Pancreas (tissue), 10 donors: ENCODE results near the gene CPEB4. TPM values are rescaled to one million over a fixed set of nuclear protein-coding genes. Genes with fewer than 3 reads are reported as not detected.

Experiments used
- ATAC-seq, 4 donors: fragments of 200-7000 bp; cut with Tn5 transposase; one replicate each; pipeline versions ENCODE4 v1.8.0 to v1.9.1; 2020; ENCODE audit warnings: mild to moderate bottlenecking in 4 of 4, moderate library complexity in 4 of 4
- DNase-seq, 6 donors: peaks; one replicate each; pipeline ENCODE4 v3.0.0-alpha.2; 2020
- FAIRE-seq: peaks from 2 replicates; lab custom pipeline; 2012; peaks lifted over from hg19 to GRCh38; lab: Jason Lieb, UNC
- H3K27ac ChIP-seq, 4 donors: fragments of 200-600 bp; sonication (generic); 1 replicate in 3 of 4; 2 replicates in 1 of 4; pipeline versions ENCODE4 v1.5.0 to v1.8.0; 2020
- H3K27me3 ChIP-seq, 4 donors: fragments of 200-600 bp; one replicate each; pipeline ENCODE4 v1.8.0; 2021
- H3K36me3 ChIP-seq, 3 donors: fragments of 200-600 bp; sonication (generic) in 1 of 3; one replicate each; pipeline versions ENCODE4 v1.5.0 to v1.8.0; 2020 to 2021
- H3K4me1 ChIP-seq, 3 donors: fragments of 200-600 bp; one replicate each; pipeline ENCODE4 v1.8.0; 2021
- H3K4me3 ChIP-seq, 4 donors: fragments of 200-600 bp; sonication (generic) in 2 of 4; one replicate each; pipeline versions ENCODE4 v1.5.0 to v1.8.0; 2020 to 2021
- H3K9me3 ChIP-seq, 4 donors: fragments of 200-600 bp; one replicate each; pipeline ENCODE4 v1.8.0; 2021
- WGBS, 2 donors: extraction: QIAGEN DNeasy Blood & Tissue Kit; methylation state at CpG; one replicate each; pipeline ENCODE4 v1.1.7; 2013; 5-methylcytosine and 5-hydroxymethylcytosine counted together
- intact Hi-C, 3 donors: fragments of 100-400 bp; cut with DNase I; formaldehyde crosslinking; loops; one replicate each; pipeline versions ENCODE4 v1.11.1 to v1.14.2; 2022
- polyA plus RNA-seq, 2 donors: library from polyadenylated mRNA; stranded (reverse); fragments of 200-250 nt; gene quantifications; one replicate each; pipeline ENCODE4 v1.2.3, GENCODE V29; 2013
- total RNA-seq, 6 donors: library from RNA; stranded (reverse); fragmentation: NEBNext Ultra II Directional in 4 of 6; extraction: Animal tissue kit (Norgen Biotek cat#: 25700) in 4 of 6; gene quantifications; one replicate each; pipeline versions ENCODE4 v1.2.1 to v1.2.4, GENCODE V29; 2021 to 2023
- TF ChIP-seq, protein P1 (sequence below), 4 donors: fragments of 200-600 bp; sonication (generic) in 3 of 4; IDR thresholded peaks; one replicate each; pipeline versions ENCODE4 v1.5.0 to v1.8.0; 2021; ENCODE audit warnings: antibody characterized with exemption in 4 of 4
- donor health status: healthy with polysubstance abuse.
- donor health status: DM: no; HTN: no; CAD: no; lungs with moderate emphysema.
- donor health status: DM: no; HTN: no; CAD: no.
- donor health status: control.
- donor health status: control.
- donor health status: Bipolar disorder and iron deficiency.
- donor health status: DM: yes; HTN: yes; CAD: no.
- donor health status: DM: no; HTN: no; CAD: no.
- donor health status: DM: no; HTN: no; CAD: no.
- donor health status: DM: yes; HTN: yes; CAD: no.

The CPEB4 gene
- total and polyA plus RNA-seq, 8 donors = 11.6 to 51.2 (median 26.2) TPM

DNA sequence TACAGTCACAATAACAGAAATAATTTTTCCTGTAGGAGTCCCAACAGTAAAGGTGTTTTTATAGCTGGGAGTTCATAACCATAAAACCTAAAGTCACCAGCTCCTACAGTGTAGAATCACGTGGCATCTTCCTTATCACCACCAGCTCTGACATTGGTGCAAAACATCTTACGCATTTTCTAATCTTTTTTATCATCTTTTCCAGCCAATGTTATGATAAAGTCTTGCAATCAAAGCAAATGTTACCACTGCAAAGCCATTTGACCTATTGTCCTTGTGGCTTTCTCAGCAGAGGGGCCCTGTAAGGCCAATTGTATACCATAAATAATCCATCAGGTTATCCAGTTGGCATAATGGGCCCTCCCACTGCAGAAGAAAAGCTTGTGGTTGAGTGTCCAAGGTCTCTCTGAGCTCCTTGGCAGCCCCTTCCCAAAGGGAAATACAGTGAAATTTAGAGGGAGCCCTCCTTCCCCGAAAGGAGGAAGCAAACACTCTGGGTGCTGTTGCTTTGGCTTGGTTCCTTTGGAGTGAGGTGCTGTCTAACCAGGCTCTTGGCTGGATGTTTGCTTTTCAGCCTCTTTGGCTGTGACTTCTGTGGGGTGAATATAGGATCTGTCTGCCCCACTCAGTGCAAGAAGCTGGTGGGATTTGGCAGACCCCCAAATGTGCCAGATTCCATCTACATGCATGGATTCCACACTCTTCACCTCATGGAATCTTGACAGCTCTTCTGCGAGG is 29.3 kb upstream of the CPEB4 start:
- TF ChIP-seq, protein P1, sequence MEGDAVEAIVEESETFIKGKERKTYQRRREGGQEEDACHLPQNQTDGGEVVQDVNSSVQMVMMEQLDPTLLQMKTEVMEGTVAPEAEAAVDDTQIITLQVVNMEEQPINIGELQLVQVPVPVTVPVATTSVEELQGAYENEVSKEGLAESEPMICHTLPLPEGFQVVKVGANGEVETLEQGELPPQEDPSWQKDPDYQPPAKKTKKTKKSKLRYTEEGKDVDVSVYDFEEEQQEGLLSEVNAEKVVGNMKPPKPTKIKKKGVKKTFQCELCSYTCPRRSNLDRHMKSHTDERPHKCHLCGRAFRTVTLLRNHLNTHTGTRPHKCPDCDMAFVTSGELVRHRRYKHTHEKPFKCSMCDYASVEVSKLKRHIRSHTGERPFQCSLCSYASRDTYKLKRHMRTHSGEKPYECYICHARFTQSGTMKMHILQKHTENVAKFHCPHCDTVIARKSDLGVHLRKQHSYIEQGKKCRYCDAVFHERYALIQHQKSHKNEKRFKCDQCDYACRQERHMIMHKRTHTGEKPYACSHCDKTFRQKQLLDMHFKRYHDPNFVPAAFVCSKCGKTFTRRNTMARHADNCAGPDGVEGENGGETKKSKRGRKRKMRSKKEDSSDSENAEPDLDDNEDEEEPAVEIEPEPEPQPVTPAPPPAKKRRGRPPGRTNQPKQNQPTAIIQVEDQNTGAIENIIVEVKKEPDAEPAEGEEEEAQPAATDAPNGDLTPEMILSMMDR (IDR thresholded peaks at IDR 0.05) = no peak
- Histone ChIP-seq H3K27ac (peak overlapping the region in 1 of 4 donors; percentile 50), H3K27me3 (no peaks in the 10 kb centered on the region), H3K9me3 (no peaks in the 10 kb centered on the region), H3K4me3 (no peak overlapping the region), H3K36me3 (no peaks in the 10 kb centered on the region), H3K4me1 (peaks cover 9 to 36% (median 13%) of the 10 kb centered on the region in 3 donors)
- no peak for DNase-seq
- no peak for ATAC-seq
- 79 to 83% methylated on average over 4 of the region's 4 CpGs for WGBS, 2 donors
- no peak for FAIRE-seq
- intact Hi-C loops = no loop called here

DNA sequence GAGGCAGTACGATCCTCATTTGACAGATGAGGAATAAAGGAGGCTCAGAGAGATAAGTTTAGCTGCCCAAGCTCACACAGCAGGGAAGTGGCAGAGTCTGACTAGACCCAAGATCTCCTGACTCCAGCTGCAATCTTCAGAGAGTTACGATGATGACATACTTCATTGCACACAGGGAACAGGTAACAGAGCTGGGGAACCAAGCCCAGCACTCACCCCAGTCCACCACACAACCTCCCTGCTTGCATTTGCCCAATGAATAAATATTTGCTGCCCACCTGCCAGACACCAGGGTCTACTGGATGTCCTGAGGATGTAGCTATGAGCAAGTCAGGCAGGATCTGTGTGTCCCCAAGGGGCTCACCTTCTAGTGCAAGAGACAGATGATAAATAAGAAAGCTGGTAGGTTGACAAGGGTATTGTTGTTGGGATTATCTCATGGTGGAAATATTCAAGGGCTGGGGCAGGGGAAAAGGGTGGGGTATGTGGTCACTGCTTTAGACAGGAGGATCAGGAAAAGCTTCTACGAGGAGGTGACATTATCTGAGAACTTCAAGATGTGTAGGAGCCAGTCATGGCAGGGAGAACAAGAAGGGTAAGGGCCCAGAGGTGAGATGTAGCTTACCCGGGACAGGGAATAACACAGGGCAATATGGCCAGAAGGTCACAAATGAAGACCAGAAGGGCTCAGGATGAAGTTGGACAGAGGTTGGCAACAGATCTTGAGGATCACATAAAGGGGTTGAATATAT is 28.6 kb upstream of the CPEB4 start:
- peak overlapping the region in 1 of 4 donors; percentile 50 for H3K27ac ChIP-seq
- peak in 2 of 4 donors; percentile 25 to 27 for ATAC-seq
- no peaks in the 10 kb centered on the region for H3K9me3 ChIP-seq
- H3K27me3 ChIP-seq = no peaks in the 10 kb centered on the region
- DNase-seq = no peak
- TF ChIP-seq, protein P1 (IDR thresholded peaks at IDR 0.05) = no peak
- H3K36me3 ChIP-seq = no peaks in the 10 kb centered on the region
- H3K4me3 ChIP-seq = no peak overlapping the region
- intact Hi-C loops = no loop called here
- FAIRE-seq = no peak
- WGBS, 2 donors = 82 to 85% methylated on average over 4 of the region's 4 CpGs
- H3K4me1 ChIP-seq = peaks cover 9 to 40% (median 13%) of the 10 kb centered on the region in 3 donors

DNA sequence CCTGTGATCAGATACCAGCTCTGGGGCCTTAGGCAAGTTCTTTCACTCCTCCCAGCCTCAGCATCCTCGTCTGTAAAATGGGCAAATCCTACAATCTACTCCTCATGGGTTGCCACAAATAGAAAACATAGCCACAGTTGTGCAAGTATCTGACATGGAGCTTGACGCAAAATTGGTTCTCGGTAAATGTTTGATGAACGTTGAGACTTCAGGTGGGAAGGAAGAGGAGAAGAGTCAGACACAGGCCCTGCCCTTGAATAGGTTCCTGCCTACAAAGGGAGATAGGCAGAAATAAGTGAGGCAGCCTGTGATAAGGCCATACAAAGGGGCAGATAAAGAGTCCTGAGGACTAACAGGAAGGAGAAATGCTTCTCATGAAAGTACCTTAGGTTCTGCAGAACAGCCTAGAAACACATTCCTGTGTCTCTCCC is 26.1 kb upstream of the CPEB4 start:
- 87 to 92% methylated on average over 4 of the region's 4 CpGs for WGBS, 2 donors

DNA sequence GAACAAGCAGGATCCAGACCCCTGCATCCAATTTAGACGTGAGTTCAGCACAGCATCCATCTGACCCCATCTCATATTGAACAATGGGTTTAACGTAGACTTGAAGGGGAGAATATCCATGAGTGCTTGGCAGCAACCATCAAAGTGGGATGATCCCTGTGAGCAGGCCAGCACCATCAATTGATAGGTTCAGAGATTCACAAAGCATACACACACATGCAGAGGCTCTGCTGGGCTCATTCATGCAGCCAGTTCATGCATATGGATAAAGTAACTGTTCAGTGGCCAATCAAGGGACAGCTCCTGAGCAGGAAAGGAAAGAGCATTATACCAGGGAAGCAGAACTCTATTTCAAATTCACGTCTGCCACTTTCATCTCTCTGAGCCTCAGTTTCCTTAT is 24.8 kb upstream of the CPEB4 start:
- WGBS, 2 donors = 79 to 85% methylated on average over 3 of the region's 3 CpGs
- H3K36me3 ChIP-seq = no peaks in the 10 kb centered on the region
- H3K4me3 ChIP-seq = no peak overlapping the region
- intact Hi-C loops = no loop called here
- no peak for DNase-seq
- ATAC-seq = no peak
- H3K4me1 ChIP-seq = peaks cover 9 to 46% (median 19%) of the 10 kb centered on the region in 3 donors
- H3K9me3 ChIP-seq = no peaks in the 10 kb centered on the region
- no peak for FAIRE-seq
- H3K27ac ChIP-seq = no peak overlapping the region
- no peaks in the 10 kb centered on the region for H3K27me3 ChIP-seq
- TF ChIP-seq, protein P1 (IDR thresholded peaks at IDR 0.05) = no peak

More for the DNA sequence above, 26.1 kb upstream of the CPEB4 start:
- no peak for DNase-seq
- Histone ChIP-seq H3K9me3 (no peaks in the 10 kb centered on the region), H3K27ac (no peak overlapping the region), H3K4me1 (peaks cover 9 to 40% (median 13%) of the 10 kb centered on the region in 3 donors), H3K4me3 (no peak overlapping the region), H3K27me3 (no peaks in the 10 kb centered on the region), H3K36me3 (no peaks in the 10 kb centered on the region)
- intact Hi-C loops = no loop called here
- TF ChIP-seq, protein P1 (IDR thresholded peaks at IDR 0.05) = no peak
- no peak for FAIRE-seq
- no peak for ATAC-seq
